Activated T-helper 2 cell treated with anti-CD3 and anti-CD28 coated beads, Interferon-gamma antibody, Interleukin-2, Interleukin-4, amounts not matched to agents 10 μg/mL and 5 μg/mL and 100 μg/mL, durations not matched to agents 14 hours and 24 hours and 36 hours (primary cell): Measurements from ENCODE around the gene PLSCR1. TPM values are rescaled to one million over a fixed set of nuclear protein-coding genes. Genes with fewer than 3 reads are reported as not detected.
A peak's percentile ranks its signal among the peaks of the same experiment; 100 is the strongest.

ENCODE experiments used
- DNase-seq: peaks from one replicate; pipeline ENCODE4 v3.0.0; 2021; ENCODE audit warnings: low spot score
- H3K27ac Mint-ChIP-seq: one replicate; pipeline ENCODE4 v1.8.0; 2021; ENCODE audit warnings: mixed read lengths
- H3K27me3 Mint-ChIP-seq: one replicate; pipeline ENCODE4 v1.8.0; 2021; ENCODE audit warnings: low read depth, mixed read lengths
- H3K36me3 Mint-ChIP-seq: one replicate; pipeline ENCODE4 v1.8.0; 2021; ENCODE audit warnings: low read depth, mixed read lengths
- H3K4me1 Mint-ChIP-seq: one replicate; pipeline ENCODE4 v1.8.0; 2021; ENCODE audit warnings: low read depth, mixed read lengths
- H3K4me3 Mint-ChIP-seq: one replicate; pipeline ENCODE4 v1.8.0; 2021; ENCODE audit warnings: low read depth, mild to moderate bottlenecking, moderate library complexity, mixed read lengths
- H3K9me3 Mint-ChIP-seq: one replicate; pipeline ENCODE4 v1.8.0; 2021; ENCODE audit warnings: mixed read lengths
- intact Hi-C: fragments of 100-400 bp; cut with micrococcal nuclease; formaldehyde crosslinking; loops from one replicate; pipeline ENCODE4 v1.15.1; 2023
- total RNA-seq: library from RNA; stranded (reverse); gene quantifications from 2 replicates; pipeline ENCODE4 v1.2.3, GENCODE V29; 2022

Gene PLSCR1, protein sequence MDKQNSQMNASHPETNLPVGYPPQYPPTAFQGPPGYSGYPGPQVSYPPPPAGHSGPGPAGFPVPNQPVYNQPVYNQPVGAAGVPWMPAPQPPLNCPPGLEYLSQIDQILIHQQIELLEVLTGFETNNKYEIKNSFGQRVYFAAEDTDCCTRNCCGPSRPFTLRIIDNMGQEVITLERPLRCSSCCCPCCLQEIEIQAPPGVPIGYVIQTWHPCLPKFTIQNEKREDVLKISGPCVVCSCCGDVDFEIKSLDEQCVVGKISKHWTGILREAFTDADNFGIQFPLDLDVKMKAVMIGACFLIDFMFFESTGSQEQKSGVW
- 54.0 and 65.1 TPM in 2 replicates for total RNA-seq

GRCh38 chr3:146544002-146544928, at the start of gene PLSCR1:
PLSCR1 (minus strand) TSS chr3:146544607; CDS start chr3:146536552, 8,055 bp downstream.
- peak; percentile 75 for DNase-seq
- H3K36me3 Mint-ChIP-seq, result peaks cover 25% of the 10 kb centered on the region

GRCh38 chr3:146593776-146594175, 49.4 kb upstream of the PLSCR1 start:
- H3K4me1 Mint-ChIP-seq, result no peaks in the 10 kb centered on the region
- intact Hi-C loops, result loop anchor here (2.0 kb wide), 1 partner anchor 47 kb away; no protein-coding TSS in a partner anchor
- H3K27ac Mint-ChIP-seq, result no peak overlapping the region
- no peak overlapping the region for H3K4me3 Mint-ChIP-seq
- peaks cover 15% of the 10 kb centered on the region for H3K27me3 Mint-ChIP-seq
- DNase-seq, result no peak
- no peaks in the 10 kb centered on the region for H3K36me3 Mint-ChIP-seq
- H3K9me3 Mint-ChIP-seq, result no peaks in the 10 kb centered on the region

More at GRCh38 chr3:146544002-146544928, at the start of gene PLSCR1:
- peak within 1 kb of the TSS; percentile 86 for H3K27ac Mint-ChIP-seq
- peaks cover 65% of the 10 kb centered on the region for H3K4me1 Mint-ChIP-seq
- H3K27me3 Mint-ChIP-seq, result no peaks in the 10 kb centered on the region
- intact Hi-C loops, result loop anchor here (2.0 kb wide), 2 partner anchors 41 to 79 kb away; no protein-coding TSS in a partner anchor
- H3K4me3 Mint-ChIP-seq, result peak within 1 kb of the TSS; percentile 87
- no peaks in the 10 kb centered on the region for H3K9me3 Mint-ChIP-seq

DNA sequence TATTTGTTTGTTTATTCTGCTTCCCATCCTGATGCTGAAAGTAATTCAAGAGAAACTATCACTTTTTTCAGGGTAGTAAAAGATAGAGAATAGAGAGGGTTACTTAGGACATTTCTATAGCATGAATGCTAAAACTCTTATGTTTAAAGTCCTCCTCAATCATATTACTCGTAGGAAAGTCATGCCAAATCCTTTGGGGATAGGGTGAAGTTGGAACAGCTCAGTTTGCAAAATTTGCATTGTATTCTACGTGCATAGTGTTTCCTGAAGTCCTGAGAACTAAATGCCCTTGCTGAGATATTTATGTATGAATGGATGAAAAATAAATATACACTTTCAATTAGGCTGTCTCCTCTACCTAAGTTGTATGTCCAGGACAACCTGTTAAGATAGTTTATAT, 46.1 kb upstream of the PLSCR1 start:
- no peaks in the 10 kb centered on the region for H3K4me1 Mint-ChIP-seq
- no peak overlapping the region for H3K27ac Mint-ChIP-seq
- H3K9me3 Mint-ChIP-seq, result no peaks in the 10 kb centered on the region
- H3K36me3 Mint-ChIP-seq, result no peaks in the 10 kb centered on the region
- H3K27me3 Mint-ChIP-seq, result peaks cover 17% of the 10 kb centered on the region
- no peak overlapping the region for H3K4me3 Mint-ChIP-seq
- DNase-seq, result no peak
- intact Hi-C loops, result no loop called here

GRCh38 chr3:146589899-146590508, 45.6 kb upstream of the PLSCR1 start:
- no peaks in the 10 kb centered on the region for H3K4me1 Mint-ChIP-seq
- intact Hi-C loops, result no loop called here
- DNase-seq, result no peak
- H3K27ac Mint-ChIP-seq, result no peak overlapping the region
- H3K27me3 Mint-ChIP-seq, result peaks cover 17% of the 10 kb centered on the region
- H3K36me3 Mint-ChIP-seq, result no peaks in the 10 kb centered on the region
- H3K9me3 Mint-ChIP-seq, result no peaks in the 10 kb centered on the region
- H3K4me3 Mint-ChIP-seq, result no peak overlapping the region

GRCh38 chr3:146585156-146585555, 40.7 kb upstream of the PLSCR1 start:
- no peak for DNase-seq
- Mint-ChIP-seq H3K4me3 (no peak overlapping the region), H3K27ac (no peak overlapping the region), H3K27me3 (peaks cover 20% of the 10 kb centered on the region), H3K36me3 (peaks cover 3% of the 10 kb centered on the region), H3K9me3 (peaks cover 10% of the 10 kb centered on the region), H3K4me1 (no peaks in the 10 kb centered on the region)
- intact Hi-C loops, result no loop called here

DNA sequence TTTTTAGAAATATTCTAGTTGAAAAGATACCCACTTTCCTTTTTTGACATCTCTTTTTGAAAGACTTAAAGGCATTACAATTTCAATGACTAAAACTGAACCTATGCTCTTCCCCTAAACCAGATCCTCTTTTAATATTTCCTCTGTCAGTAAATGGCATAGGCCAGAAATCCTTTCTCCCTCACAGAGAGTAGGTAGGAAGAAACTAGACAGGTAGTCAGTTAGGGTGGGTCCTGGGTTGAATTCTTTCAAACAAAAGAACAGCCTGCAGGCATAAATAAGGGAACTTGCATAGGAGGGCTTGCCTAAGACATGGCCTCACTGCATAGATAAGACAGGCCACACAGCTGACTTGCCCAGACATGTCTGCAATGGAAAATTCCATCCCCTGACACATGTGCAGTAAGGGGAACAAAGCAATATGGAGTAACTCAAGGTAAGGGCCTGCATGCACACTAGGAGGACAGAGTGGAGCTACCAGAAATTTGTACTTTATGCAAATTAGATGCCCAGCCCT, 37.6 kb upstream of the PLSCR1 start:
- H3K4me3 Mint-ChIP-seq, result no peak overlapping the region
- peaks cover 9% of the 10 kb centered on the region for H3K27me3 Mint-ChIP-seq
- H3K36me3 Mint-ChIP-seq, result peaks cover 3% of the 10 kb centered on the region
- intact Hi-C loops, result no loop called here
- H3K4me1 Mint-ChIP-seq, result no peaks in the 10 kb centered on the region
- peaks cover 10% of the 10 kb centered on the region for H3K9me3 Mint-ChIP-seq
- no peak overlapping the region for H3K27ac Mint-ChIP-seq
- no peak for DNase-seq

GRCh38 chr3:146581080-146581601, 36.7 kb upstream of the PLSCR1 start:
- intact Hi-C loops, result no loop called here
- Mint-ChIP-seq H3K27ac (no peak overlapping the region), H3K4me1 (no peaks in the 10 kb centered on the region), H3K4me3 (no peak overlapping the region), H3K27me3 (peaks cover 7% of the 10 kb centered on the region), H3K9me3 (peaks cover 10% of the 10 kb centered on the region), H3K36me3 (peaks cover 3% of the 10 kb centered on the region)
- no peak for DNase-seq

DNA sequence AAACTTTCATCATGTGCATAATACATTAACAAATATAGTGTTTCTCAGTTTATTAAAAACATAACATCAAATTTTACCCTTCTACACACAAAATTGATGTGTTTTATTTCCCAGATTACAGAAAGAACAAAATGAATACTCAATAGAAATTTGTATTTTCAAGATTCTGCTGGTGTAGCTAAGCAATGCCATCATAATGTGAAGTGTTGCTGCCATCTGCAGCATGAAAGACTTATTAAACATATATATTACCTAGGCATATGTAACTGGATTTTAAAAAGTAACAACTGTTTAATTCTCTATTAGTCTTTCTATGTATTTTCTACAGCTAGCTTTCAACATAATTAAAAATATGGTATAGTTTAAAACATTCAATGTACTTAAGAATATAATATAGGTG, 33.3 kb upstream of the PLSCR1 start:
- Mint-ChIP-seq H3K4me1 (no peaks in the 10 kb centered on the region), H3K4me3 (no peak overlapping the region), H3K9me3 (peaks cover 3% of the 10 kb centered on the region), H3K36me3 (no peaks in the 10 kb centered on the region), H3K27me3 (peaks cover 14% of the 10 kb centered on the region), H3K27ac (no peak overlapping the region)
- DNase-seq, result no peak
- intact Hi-C loops, result loop anchor here (1.0 to 10.0 kb wide), 3 partner anchors 358 to 510 kb away; no protein-coding TSS in a partner anchor

- intact Hi-C loops, result loop anchor here (5.0 to 10.0 kb wide), 2 partner anchors 391 to 508 kb away; no protein-coding TSS in a partner anchor
- Mint-ChIP-seq H3K27ac (no peak overlapping the region), H3K4me1 (no peaks in the 10 kb centered on the region), H3K27me3 (peaks cover 25% of the 10 kb centered on the region), H3K36me3 (no peaks in the 10 kb centered on the region), H3K4me3 (no peak overlapping the region), H3K9me3 (no peaks in the 10 kb centered on the region)
- no peak for DNase-seq
These were observed 31.2 kb upstream of the PLSCR1 start for GRCh38 chr3:146575636-146576035.

- intact Hi-C loops, result loop anchor here (10.0 kb wide), 1 partner anchor 389 kb away; no protein-coding TSS in a partner anchor
- Mint-ChIP-seq H3K36me3 (no peaks in the 10 kb centered on the region), H3K4me3 (no peak overlapping the region), H3K27ac (no peak overlapping the region), H3K27me3 (peaks cover 26% of the 10 kb centered on the region), H3K9me3 (no peaks in the 10 kb centered on the region), H3K4me1 (no peaks in the 10 kb centered on the region)
- no peak for DNase-seq
These were observed 29.8 kb upstream of the PLSCR1 start for GRCh38 chr3:146574173-146574572.

DNA sequence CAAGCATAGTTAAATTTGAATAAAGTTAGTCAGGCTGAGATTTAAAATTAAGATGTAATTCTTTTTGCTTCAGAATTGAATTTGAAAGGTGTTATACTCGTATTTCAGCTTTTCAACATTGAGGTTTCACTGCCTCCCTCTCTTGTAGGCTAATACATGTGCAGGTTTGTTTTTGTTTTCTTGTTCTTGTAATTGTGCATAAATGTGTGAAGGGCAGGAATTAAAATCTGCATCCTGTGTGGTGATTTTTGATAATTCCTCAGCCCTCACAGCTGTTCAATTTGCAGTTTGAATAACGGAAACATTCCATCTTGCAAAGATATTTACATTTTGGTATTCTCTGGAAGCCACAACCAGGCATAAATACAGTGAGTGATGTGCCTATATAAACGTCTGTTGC, 24.9 kb upstream of the PLSCR1 start:
- Mint-ChIP-seq H3K27ac (no peak overlapping the region), H3K4me1 (no peaks in the 10 kb centered on the region), H3K36me3 (no peaks in the 10 kb centered on the region), H3K9me3 (no peaks in the 10 kb centered on the region), H3K27me3 (peaks cover 29% of the 10 kb centered on the region), H3K4me3 (no peak overlapping the region)
- DNase-seq, result no peak
- intact Hi-C loops, result no loop called here

DNA sequence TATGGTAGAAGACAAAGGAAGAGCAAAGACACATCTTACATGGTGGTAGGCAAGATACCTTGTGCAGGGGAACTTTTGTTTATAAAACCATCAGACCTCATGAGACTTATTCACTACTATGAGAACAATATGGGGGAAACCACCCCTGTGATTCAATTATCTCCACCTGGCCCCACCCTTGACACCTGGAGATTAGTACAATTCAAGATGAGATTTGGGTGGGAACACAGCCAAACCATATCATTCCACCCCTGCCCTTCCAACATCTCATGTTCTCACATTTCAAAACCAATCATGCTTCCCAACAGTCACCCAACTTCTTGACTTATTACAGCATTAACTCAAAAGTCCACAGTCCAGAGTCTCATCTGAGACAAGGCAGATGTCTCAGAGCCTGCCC, 21.7 kb upstream of the PLSCR1 start:
- DNase-seq, result no peak
- no peaks in the 10 kb centered on the region for H3K9me3 Mint-ChIP-seq
- H3K27ac Mint-ChIP-seq, result no peak overlapping the region
- intact Hi-C loops, result no loop called here
- peaks cover 14% of the 10 kb centered on the region for H3K27me3 Mint-ChIP-seq
- H3K4me3 Mint-ChIP-seq, result no peak overlapping the region
- no peaks in the 10 kb centered on the region for H3K36me3 Mint-ChIP-seq
- H3K4me1 Mint-ChIP-seq, result no peaks in the 10 kb centered on the region
